Heart right ventricle (tissue), 16 donors: ENCODE results near the gene CHSY1. TPM values are rescaled to one million over a fixed set of nuclear protein-coding genes. Genes with fewer than 3 reads are reported as not detected.
A peak's percentile ranks its signal among the peaks of the same experiment; 100 is the strongest.

ENCODE experiments used
- ATAC-seq, 8 donors: fragments of 200-7000 bp; cut with Tn5 transposase; one replicate each; pipeline ENCODE4 v1.9.1; 2020; ENCODE audit warnings: mild to moderate bottlenecking in 8 of 8, moderate library complexity in 8 of 8, moderate number of reproducible peaks in 1 of 8
- DNase-seq, 2 donors: peaks; one replicate each; pipeline ENCODE4 v3.0.0-alpha.2; 2020
- H3K27ac ChIP-seq, 10 donors: fragments of 200-600 bp; sonication (generic) in 2 of 10; one replicate each; pipeline versions ENCODE4 v1.5.0 to v1.8.0; 2020 to 2022; ENCODE audit warnings: mild to moderate bottlenecking in 3 of 10
- H3K27me3 ChIP-seq, 7 donors: fragments of 200-600 bp; one replicate each; pipeline ENCODE4 v1.8.0; 2021 to 2022; ENCODE audit warnings: mild to moderate bottlenecking in 2 of 7
- H3K36me3 ChIP-seq, 9 donors: fragments of 200-600 bp; sonication (generic) in 1 of 9; one replicate each; pipeline versions ENCODE4 v1.5.0 to v1.8.0; 2020 to 2022; ENCODE audit warnings: mild to moderate bottlenecking in 2 of 9
- H3K4me1 ChIP-seq, 9 donors: fragments of 200-600 bp; sonication (generic) in 1 of 9; one replicate each; pipeline versions ENCODE4 v1.5.0 to v1.8.0; 2020 to 2022; ENCODE audit warnings: mild to moderate bottlenecking in 4 of 9
- H3K4me3 ChIP-seq, 10 donors: fragments of 200-600 bp; sonication (generic) in 2 of 10; one replicate each; pipeline versions ENCODE4 v1.5.0 to v1.8.0; 2020 to 2022; ENCODE audit warnings: mild to moderate bottlenecking in 7 of 10, moderate library complexity in 2 of 10
- H3K9me3 ChIP-seq, 11 donors: fragments of 200-600 bp in 10 of 11; sonication (generic) in 2 of 11; one replicate each; pipeline versions ENCODE4 v1.5.0 to v1.8.0; 2013 to 2022; ENCODE audit warnings: mild to moderate bottlenecking in 2 of 11, control low read depth in 1 of 11, moderate library complexity in 1 of 11
- CTCF ChIP-seq, 9 donors: fragments of 200-600 bp; sonication (generic) in 2 of 9; IDR thresholded peaks; one replicate each; pipeline versions ENCODE4 v1.5.0 to v1.8.0; 2021 to 2022; ENCODE audit warnings: antibody characterized with exemption in 9 of 9, mild to moderate bottlenecking in 5 of 9, moderate library complexity in 1 of 9
- WGBS, 2 donors: extraction: QIAGEN DNeasy Blood & Tissue Kit; methylation state at CpG; one replicate each; pipeline ENCODE4 v1.1.7; 2013; ENCODE audit warnings: inconsistent platforms in 1 of 2; 5-methylcytosine and 5-hydroxymethylcytosine counted together
- intact Hi-C, 10 donors: fragments of 100-400 bp; cut with DNase I; formaldehyde crosslinking; loops; one replicate each; pipeline versions ENCODE4 v1.11.1 to v1.14.2; 2022
- polyA plus RNA-seq, 2 donors: library from polyadenylated mRNA; stranded (reverse); fragments of 200-250 nt; gene quantifications; one replicate each; pipeline ENCODE4 v1.2.3, GENCODE V29; 2013
- total RNA-seq, 10 donors: library from RNA; stranded (reverse); fragmentation: NEBNext Ultra II Directional in 3 of 10; extraction: Animal tissue kit (Norgen Biotek cat#: 25700) in 3 of 10; gene quantifications; one replicate each; pipeline versions ENCODE4 v1.2.1 to v1.2.4, GENCODE V29; 2021 to 2023
- donor health status: Arrhythmogenic right ventricular cardiomyopathy.
- donor health status: ischemic (EF 13 %, LVEDD 7.1; RV severe dilation, severe dysfunction).
- donor health status: healthy with polysubstance abuse.
- donor health status: DM: no; HTN: yes; CAD: no.
- donor health status: DM: no; HTN: no; CAD: no.
- donor health status: ischemic (EF 25% LVEDD 6.9; RV normal size, moderate dysfunction).
- donor health status: ischemic (EF 25% LVEDD 5.7; RV mildly dilated, moderate dysfunction).
- donor health status: healthy.
- donor health status: DM: yes; HTN: yes; CAD: no.
- donor health status: Ischemic cardiomyopathy.
- donor health status: ischemic (EF 35%, LVEDD 5.7; RV mildly dilated, moderate dysfunction).
- donor health status: nonischemic (EF 11% LVEDD 7.7; RV severe dilation, severe dysfunction).
- donor health status: DM: yes; HTN: yes; CAD: no.
- donor health status: PGD.
- donor health status: ischemic (EF 29% LVEDD 5.4; RV normal size, mild dysfunction).
- donor health status: nonischemic (EF 23%, LVEDD 6.1; RV moderate dilation, normal function).

Gene CHSY1
- total and polyA plus RNA-seq, 12 donors = 6.9 to 35.1 (median 14.6) TPM

- no peak overlapping the region for H3K4me3 ChIP-seq
- intact Hi-C loops = no loop called here
- TF ChIP-seq CTCF (IDR thresholded peaks at IDR 0.05) = no peak
Measured at GRCh38 chr15:101272584-101272983, 20.7 kb upstream of the CHSY1 start.

GRCh38 chr15:101269479-101270223 is 17.8 kb upstream of the CHSY1 start:
- H3K4me3 ChIP-seq = no peak overlapping the region
- peak overlapping the region in 3 of 10 donors; percentile 11 to 51 (median 16) for H3K27ac ChIP-seq
- DNase-seq = peak; percentile 41 to 43
- TF ChIP-seq CTCF (IDR thresholded peaks at IDR 0.05) = peak in 8 of 9 donors; percentile 12 to 62 (median 40)
- WGBS, 2 donors = 72 to 79% methylated on average over 16 of the region's 16 CpGs
- no peaks in the 10 kb centered on the region for H3K9me3 ChIP-seq
- intact Hi-C loops = loop anchor here in 3 of 10 donors (10.0 kb wide), 3 partner anchors 345 to 645 kb away; partner anchors contain the start of gene LRRK1 (in 1 of the 3)
- peaks cover 0 to 43% (median 16%) of the 10 kb centered on the region in 9 donors for H3K4me1 ChIP-seq
- peak in 7 of 8 donors; percentile 42 to 74 (median 65) for ATAC-seq
- H3K27me3 ChIP-seq = no peaks in the 10 kb centered on the region
- peaks cover 0 to 64% (median 40%) of the 10 kb centered on the region in 9 donors for H3K36me3 ChIP-seq

More at GRCh38 chr15:101272584-101272983, 20.7 kb upstream of the CHSY1 start:
- no peaks in the 10 kb centered on the region for H3K9me3 ChIP-seq
- peak overlapping the region in 3 of 10 donors; percentile 39 to 77 (median 50) for H3K27ac ChIP-seq
- H3K36me3 ChIP-seq = peaks cover 0 to 77% (median 50%) of the 10 kb centered on the region in 9 donors
- H3K27me3 ChIP-seq = no peaks in the 10 kb centered on the region
- no peak for ATAC-seq
- 77 to 81% methylated on average over 9 of the region's 9 CpGs for WGBS, 2 donors
- peaks cover 2 to 32% (median 23%) of the 10 kb centered on the region in 9 donors for H3K4me1 ChIP-seq
- DNase-seq = no peak

- TF ChIP-seq CTCF (IDR thresholded peaks at IDR 0.05) = no peak
- intact Hi-C loops = loop anchor here in 3 of 10 donors (10.0 kb wide), 3 partner anchors 343 to 643 kb away; partner anchors contain the start of gene LRRK1 (in 1 of the 3)
- DNase-seq = no peak
- H3K27ac ChIP-seq = peak overlapping the region in 7 of 10 donors; percentile 31 to 70 (median 53)
- H3K27me3 ChIP-seq = no peaks in the 10 kb centered on the region
- no peak overlapping the region for H3K4me3 ChIP-seq
- H3K9me3 ChIP-seq = no peaks in the 10 kb centered on the region
- WGBS, 2 donors = 62 to 69% methylated on average over 18 of the region's 18 CpGs
- peak; percentile 19 to 63 (median 42) for ATAC-seq
- peaks cover 0 to 46% (median 9%) of the 10 kb centered on the region in 9 donors for H3K4me1 ChIP-seq
- peaks cover 0 to 42% (median 21%) of the 10 kb centered on the region in 9 donors for H3K36me3 ChIP-seq
Measured at GRCh38 chr15:101267320-101268104, 15.7 kb upstream of the CHSY1 start.

GRCh38 chr15:101266787-101267186 is 14.9 kb upstream of the CHSY1 start:
- Histone ChIP-seq H3K4me1 (peaks cover 0 to 46% (median 9%) of the 10 kb centered on the region in 9 donors), H3K36me3 (peaks cover 0 to 35% (median 15%) of the 10 kb centered on the region in 9 donors), H3K9me3 (no peaks in the 10 kb centered on the region), H3K27me3 (no peaks in the 10 kb centered on the region), H3K27ac (peak overlapping the region in 6 of 10 donors; percentile 31 to 70 (median 56)), H3K4me3 (no peak overlapping the region)
- WGBS, 2 donors = 68 to 70% methylated on average over 9 of the region's 9 CpGs
- DNase-seq (no peak), ATAC-seq (peak in 2 of 8 donors; percentile 2 to 6)
- TF ChIP-seq CTCF (IDR thresholded peaks at IDR 0.05) = no peak
- intact Hi-C loops = loop anchor here in 3 of 10 donors (10.0 kb wide), 3 partner anchors 342 to 642 kb away; partner anchors contain the start of gene LRRK1 (in 1 of the 3)
